GM12873 (cell line): ENCODE data around the gene GNG11.

ENCODE experiments used
- CTCF ChIP-seq: IDR thresholded peaks from 2 replicates; pipeline ENCODE4 v1.5.1; 2012; ENCODE audit warnings: low read depth, mild to moderate bottlenecking, moderate library complexity, low read length, control low read depth; ENCODE audit not compliant: insufficient read depth; ENCODE audit errors: missing control alignments

GNG11 gene

GRCh38 chr7:93883917-93884345 is 37.6 kb upstream of the GNG11 start:
- TF ChIP-seq CTCF, result no peak

- TF ChIP-seq CTCF, result no peak
Measured at GRCh38 chr7:93884541-93884940, 37.0 kb upstream of the GNG11 start.

- no peak for TF ChIP-seq CTCF
Measured at GRCh38 chr7:93889261-93889660, 32.3 kb upstream of the GNG11 start.

- TF ChIP-seq CTCF, result no peak
Measured at GRCh38 chr7:93890041-93890463, 31.5 kb upstream of the GNG11 start.

- no peak for TF ChIP-seq CTCF
Measured at GRCh38 chr7:93890464-93891068, 31.0 kb upstream of the GNG11 start, which contains the start of gene TFPI2. TSS of gene TFPI2 (minus strand) at chr7:93890753. CDS start at chr7:93890678, 75 bp downstream.

GRCh38 chr7:93894426-93894825 is 27.1 kb upstream of the GNG11 start:
- no peak for TF ChIP-seq CTCF

GRCh38 chr7:93894966-93895640 is 26.4 kb upstream of the GNG11 start:
- TF ChIP-seq CTCF, result no peak
